RWPE2 (cell line): ENCODE results near the gene ZCCHC14.

Experiments
- ATAC-seq: fragments of 200-7000 bp; cut with Tn5 transposase; 3 replicates; pipeline ENCODE4 v1.9.1; 2021; ENCODE audit warnings: low read depth
- DNase-seq: peaks from one replicate; pipeline ENCODE4 v3.0.0-alpha.2; 2020; ENCODE audit warnings: low spot score
- H3K27ac ChIP-seq: fragments of 450-650 bp; 2 replicates; pipeline ENCODE4 v1.5.1; 2017; ENCODE audit warnings: mild to moderate bottlenecking; ENCODE audit not compliant: poor library complexity, severe bottlenecking
- H3K27me3 ChIP-seq: fragments of 250-450 bp; sonication (Bioruptor Pico); 2 replicates; pipeline ENCODE4 v1.5.1; 2021; ENCODE audit warnings: mild to moderate bottlenecking, moderate library complexity; ENCODE audit not compliant: insufficient read depth, poor library complexity, severe bottlenecking
- H3K36me3 ChIP-seq: fragments of 250-450 bp; sonication (Bioruptor Pico); 2 replicates; pipeline ENCODE4 v1.5.1; 2020; ENCODE audit warnings: low read depth, mild to moderate bottlenecking, moderate library complexity
- H3K4me1 ChIP-seq: fragments of 250-450 bp; sonication (Bioruptor Pico); 2 replicates; pipeline ENCODE4 v1.5.1; 2021; ENCODE audit warnings: mild to moderate bottlenecking, moderate library complexity; ENCODE audit not compliant: insufficient read depth, poor library complexity, severe bottlenecking
- H3K4me3 ChIP-seq: fragments of 250-450 bp; sonication (Bioruptor Pico); 2 replicates; pipeline ENCODE4 v1.5.1; 2021; ENCODE audit warnings: mild to moderate bottlenecking, moderate library complexity; ENCODE audit not compliant: severe bottlenecking
- H3K9me3 ChIP-seq: fragments of 250-450 bp; sonication (Bioruptor Pico); 2 replicates; pipeline ENCODE4 v1.5.1; 2021; ENCODE audit warnings: mild to moderate bottlenecking, moderate library complexity; ENCODE audit not compliant: severe bottlenecking
- TF ChIP-seq, protein P1 (sequence below): fragments of 450-650 bp; IDR thresholded peaks from one replicate; pipeline ENCODE4 v1.5.1; 2017; ENCODE audit warnings: mild to moderate bottlenecking, moderate library complexity; ENCODE audit not compliant: poor library complexity, severe bottlenecking

Gene ZCCHC14

DNA sequence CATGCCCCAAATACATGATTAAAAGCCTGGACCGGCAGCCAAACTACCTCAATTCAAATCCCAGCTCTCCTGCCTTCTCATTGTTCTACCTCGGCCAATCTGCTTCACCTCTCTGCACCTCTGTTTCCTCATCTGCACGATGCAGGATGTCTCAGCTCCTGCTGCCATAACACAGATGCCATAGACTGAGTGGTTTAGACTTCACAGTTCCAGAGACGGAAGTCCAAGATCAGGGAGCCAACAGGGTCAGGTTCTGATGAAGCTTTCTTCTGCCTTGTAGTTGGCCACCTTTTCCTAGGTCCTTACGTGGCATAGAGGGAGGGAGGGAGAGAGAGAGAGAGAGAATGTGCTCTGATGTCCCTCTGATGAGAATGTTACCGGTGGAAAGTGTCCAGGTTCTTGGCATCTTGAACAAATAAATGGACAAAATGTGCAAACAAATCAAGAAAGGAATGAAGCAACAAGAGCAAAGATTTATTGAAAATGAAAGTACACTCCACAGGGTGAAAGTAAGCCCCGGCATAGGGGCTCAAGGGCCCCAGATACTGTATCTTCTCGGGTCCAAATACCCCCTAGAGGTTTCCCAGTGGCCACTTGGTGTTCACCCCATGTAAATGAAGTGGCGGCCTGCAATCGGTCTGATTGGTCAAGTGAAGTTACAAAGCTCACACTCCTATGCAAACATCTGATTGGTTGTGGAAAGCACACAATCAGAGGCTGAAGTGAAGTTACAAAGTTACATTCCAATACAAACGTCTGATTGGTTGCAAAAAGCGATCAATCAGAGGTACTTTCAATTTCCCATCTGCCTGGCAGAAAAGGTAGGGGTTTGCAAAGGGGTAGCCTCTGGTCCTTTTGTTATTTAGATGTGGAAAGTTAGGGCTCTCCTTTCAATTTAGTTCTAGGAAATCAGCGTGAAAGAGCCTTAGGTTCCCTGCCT lies 43.3 kb upstream of the ZCCHC14 start:
- TF ChIP-seq, protein P1, sequence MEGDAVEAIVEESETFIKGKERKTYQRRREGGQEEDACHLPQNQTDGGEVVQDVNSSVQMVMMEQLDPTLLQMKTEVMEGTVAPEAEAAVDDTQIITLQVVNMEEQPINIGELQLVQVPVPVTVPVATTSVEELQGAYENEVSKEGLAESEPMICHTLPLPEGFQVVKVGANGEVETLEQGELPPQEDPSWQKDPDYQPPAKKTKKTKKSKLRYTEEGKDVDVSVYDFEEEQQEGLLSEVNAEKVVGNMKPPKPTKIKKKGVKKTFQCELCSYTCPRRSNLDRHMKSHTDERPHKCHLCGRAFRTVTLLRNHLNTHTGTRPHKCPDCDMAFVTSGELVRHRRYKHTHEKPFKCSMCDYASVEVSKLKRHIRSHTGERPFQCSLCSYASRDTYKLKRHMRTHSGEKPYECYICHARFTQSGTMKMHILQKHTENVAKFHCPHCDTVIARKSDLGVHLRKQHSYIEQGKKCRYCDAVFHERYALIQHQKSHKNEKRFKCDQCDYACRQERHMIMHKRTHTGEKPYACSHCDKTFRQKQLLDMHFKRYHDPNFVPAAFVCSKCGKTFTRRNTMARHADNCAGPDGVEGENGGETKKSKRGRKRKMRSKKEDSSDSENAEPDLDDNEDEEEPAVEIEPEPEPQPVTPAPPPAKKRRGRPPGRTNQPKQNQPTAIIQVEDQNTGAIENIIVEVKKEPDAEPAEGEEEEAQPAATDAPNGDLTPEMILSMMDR = no peak
- peaks cover 21% of the 10 kb centered on the region for H3K27me3 ChIP-seq
- no peaks in the 10 kb centered on the region for H3K36me3 ChIP-seq
- no peak overlapping the region for H3K4me3 ChIP-seq
- peaks cover 6% of the 10 kb centered on the region for H3K9me3 ChIP-seq
- ATAC-seq (no peak), DNase-seq (no peak)
- no peak overlapping the region for H3K27ac ChIP-seq
- H3K4me1 ChIP-seq = no peaks in the 10 kb centered on the region

DNA sequence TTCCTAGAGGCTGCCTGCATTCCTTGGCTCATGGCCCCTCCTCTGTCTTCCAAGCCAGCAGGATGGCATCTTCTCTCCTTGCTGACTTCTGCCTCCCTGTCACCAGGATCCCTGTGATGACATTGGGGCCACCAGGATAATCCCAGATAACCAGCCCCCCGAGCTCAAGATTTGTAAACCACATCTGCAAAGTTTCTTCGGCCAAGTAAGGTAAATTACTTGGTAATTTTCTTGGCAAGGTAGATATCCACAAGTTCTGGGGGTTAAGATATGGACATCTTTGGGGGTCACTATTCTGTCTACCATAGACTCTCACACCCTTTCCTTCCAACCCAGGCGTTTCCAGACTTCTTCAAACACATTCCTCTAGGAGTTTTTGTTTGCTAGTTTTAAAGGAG lies 42.6 kb upstream of the ZCCHC14 start:
- TF ChIP-seq, protein P1 = no peak
- no peak overlapping the region for H3K27ac ChIP-seq
- no peaks in the 10 kb centered on the region for H3K36me3 ChIP-seq
- H3K4me3 ChIP-seq = no peak overlapping the region
- H3K27me3 ChIP-seq = peaks cover 14% of the 10 kb centered on the region
- DNase-seq = no peak
- no peak for ATAC-seq
- H3K9me3 ChIP-seq = peaks cover 6% of the 10 kb centered on the region
- H3K4me1 ChIP-seq = no peaks in the 10 kb centered on the region

DNA sequence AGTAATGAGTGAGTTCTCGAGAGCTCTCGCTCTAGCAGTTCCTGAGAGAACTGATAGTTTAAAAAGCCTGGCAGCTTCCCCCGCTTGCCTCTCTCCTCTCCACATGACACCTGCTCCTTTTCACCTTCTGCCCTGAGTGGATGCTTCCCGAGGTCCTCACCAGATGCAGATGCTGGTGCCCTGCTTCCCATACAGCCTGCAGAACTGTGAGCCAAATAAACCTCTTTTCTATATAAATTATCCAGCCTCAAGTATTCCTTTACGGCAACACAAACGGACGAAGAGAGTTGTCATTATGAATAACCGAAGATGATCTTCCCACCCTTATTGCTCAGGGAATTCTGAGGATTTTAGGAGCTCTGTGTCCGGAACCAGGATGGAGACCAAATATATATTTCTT lies 41.9 kb upstream of the ZCCHC14 start:
- ATAC-seq (no peak), DNase-seq (no peak)
- Histone ChIP-seq H3K4me1 (no peaks in the 10 kb centered on the region), H3K36me3 (no peaks in the 10 kb centered on the region), H3K9me3 (peaks cover 6% of the 10 kb centered on the region), H3K27me3 (peaks cover 8% of the 10 kb centered on the region), H3K27ac (no peak overlapping the region), H3K4me3 (no peak overlapping the region)
- TF ChIP-seq, protein P1 = no peak

DNA sequence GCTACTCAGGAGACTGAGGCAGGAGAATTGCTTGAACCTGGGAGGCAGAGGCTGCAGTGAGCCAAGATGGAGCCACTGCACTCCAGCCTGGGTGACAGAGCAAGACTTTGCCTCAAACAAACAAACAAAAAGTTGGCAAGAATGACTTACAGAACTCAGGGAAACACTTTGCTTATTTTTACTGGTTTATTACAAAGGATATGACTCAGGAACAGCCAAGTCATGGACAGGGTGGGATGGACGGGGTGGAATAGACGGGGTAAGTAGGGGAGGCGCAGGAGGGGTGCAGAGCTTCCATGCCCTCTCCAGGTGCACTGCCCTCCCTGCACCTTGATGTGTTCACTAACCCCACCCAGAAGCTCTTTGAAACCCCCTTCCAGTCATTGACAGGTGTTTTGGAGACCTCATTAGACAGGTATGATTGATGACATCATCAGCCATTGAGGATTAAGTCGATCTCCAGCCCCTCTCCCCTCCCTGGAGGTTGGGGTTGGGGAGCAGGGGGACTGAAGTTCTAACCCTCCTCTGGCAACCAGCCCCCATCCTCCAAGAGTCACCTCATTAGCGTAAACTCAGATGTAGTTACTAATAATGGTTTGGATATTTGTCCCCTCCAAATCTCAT lies 41.3 kb upstream of the ZCCHC14 start:
- Histone ChIP-seq H3K4me3 (no peak overlapping the region), H3K27me3 (peaks cover 8% of the 10 kb centered on the region), H3K27ac (no peak overlapping the region), H3K9me3 (peaks cover 6% of the 10 kb centered on the region), H3K36me3 (no peaks in the 10 kb centered on the region), H3K4me1 (no peaks in the 10 kb centered on the region)
- TF ChIP-seq, protein P1 = no peak
- ATAC-seq (no peak), DNase-seq (no peak)

DNA sequence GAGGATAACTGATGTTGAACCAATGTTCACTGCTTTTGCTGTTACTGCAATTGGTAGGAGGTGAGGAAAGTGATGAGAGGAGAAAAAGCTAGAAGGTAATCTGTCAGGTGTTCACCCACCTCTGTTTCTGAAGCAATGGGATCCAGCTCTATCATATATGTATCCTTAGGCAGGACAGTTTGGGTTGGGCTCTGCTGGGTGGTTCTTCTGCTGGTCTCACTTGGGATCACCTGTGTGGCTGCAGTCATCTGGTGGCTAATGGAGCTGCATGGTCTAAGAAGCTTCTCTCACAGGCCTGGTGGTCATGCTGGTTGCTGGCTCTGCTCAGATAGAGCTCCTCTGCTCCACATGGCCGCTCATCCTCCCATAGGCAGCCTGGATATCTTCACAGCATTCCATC lies 40.2 kb upstream of the ZCCHC14 start:
- peaks cover 6% of the 10 kb centered on the region for H3K9me3 ChIP-seq
- H3K27me3 ChIP-seq = no peaks in the 10 kb centered on the region

More for the DNA sequence above, 40.2 kb upstream of the ZCCHC14 start:
- TF ChIP-seq, protein P1 = no peak
- Histone ChIP-seq H3K4me3 (no peak overlapping the region), H3K27ac (no peak overlapping the region), H3K36me3 (no peaks in the 10 kb centered on the region), H3K4me1 (no peaks in the 10 kb centered on the region)
- DNase-seq (no peak), ATAC-seq (no peak)
